ENCODE data around the gene TTC23. TPM values are rescaled to one million over a fixed set of nuclear protein-coding genes. Genes with fewer than 3 reads are reported as not detected.
"Not testable (repeated sequence)": the region's sequence is repeated elsewhere in the genome, so short reads cannot be mapped to it uniquely, and the experiment has no call there.

The TTC23 gene
- polyA plus RNA-seq, 4 donors: 27.4 to 32.6 (median 31.6) TPM

GRCh38 chr15:99209326-99209725 is 40.1 kb downstream of the TTC23 start:
- DNase-seq (ENCODE audit: low read depth in 4 of 4, low spot score in 3 of 4): no peak

- no peak for DNase-seq (ENCODE audit: low read depth in 4 of 4, low spot score in 3 of 4)
Observed at GRCh38 chr15:99207672-99208071, 41.7 kb downstream of the TTC23 start.

- DNase-seq (ENCODE audit: low read depth in 4 of 4, low spot score in 3 of 4): no peak
Observed at GRCh38 chr15:99202176-99202552, 47.2 kb downstream of the TTC23 start.

- no peak for DNase-seq (ENCODE audit: low read depth in 4 of 4, low spot score in 3 of 4)
Observed at GRCh38 chr15:99201408-99202175, 47.8 kb downstream of the TTC23 start.

GRCh38 chr15:99197856-99198255 is 51.5 kb downstream of the TTC23 start:
- no peak for DNase-seq (ENCODE audit: low read depth in 4 of 4, low spot score in 3 of 4)

GRCh38 chr15:99192181-99192580 is 57.2 kb downstream of the TTC23 start:
- not testable (repeated sequence) for DNase-seq (ENCODE audit: low read depth in 4 of 4, low spot score in 3 of 4)

- no peak for DNase-seq (ENCODE audit: low read depth in 4 of 4, low spot score in 3 of 4)
Observed at GRCh38 chr15:99187936-99188335, 61.4 kb downstream of the TTC23 start.

- no peak for DNase-seq (ENCODE audit: low read depth in 4 of 4, low spot score in 3 of 4)
Observed at GRCh38 chr15:99185414-99186130, 63.8 kb downstream of the TTC23 start.

GRCh38 chr15:99182791-99183190 is 66.6 kb downstream of the TTC23 start:
- no peak for DNase-seq (ENCODE audit: low read depth in 4 of 4, low spot score in 3 of 4)

GRCh38 chr15:99181545-99181971 is 67.8 kb downstream of the TTC23 start:
- DNase-seq (ENCODE audit: low read depth in 4 of 4, low spot score in 3 of 4): no peak

- DNase-seq (ENCODE audit: low read depth in 4 of 4, low spot score in 3 of 4): no peak
Observed at GRCh38 chr15:99180964-99181306, 68.4 kb downstream of the TTC23 start.

GRCh38 chr15:99180086-99180963 is 69.1 kb downstream of the TTC23 start:
- DNase-seq (ENCODE audit: low read depth in 4 of 4, low spot score in 3 of 4): no peak

- no peak for DNase-seq (ENCODE audit: low read depth in 4 of 4, low spot score in 3 of 4)
Observed at GRCh38 chr15:99177679-99178078, 71.7 kb downstream of the TTC23 start.

GRCh38 chr15:99176757-99177156 is 72.6 kb downstream of the TTC23 start:
- DNase-seq (ENCODE audit: low read depth in 4 of 4, low spot score in 3 of 4): no peak

GRCh38 chr15:99174567-99175395 is 74.6 kb downstream of the TTC23 start:
- no peak for DNase-seq (ENCODE audit: low read depth in 4 of 4, low spot score in 3 of 4)

GRCh38 chr15:99172989-99173388 is 76.4 kb downstream of the TTC23 start:
- no peak for DNase-seq (ENCODE audit: low read depth in 4 of 4, low spot score in 3 of 4)

- no peak for DNase-seq (ENCODE audit: low read depth in 4 of 4, low spot score in 3 of 4)
Observed at GRCh38 chr15:99172171-99172570, 77.2 kb downstream of the TTC23 start.

- DNase-seq (ENCODE audit: low read depth in 4 of 4, low spot score in 3 of 4): no peak
Observed at GRCh38 chr15:99170476-99171065, 78.8 kb downstream of the TTC23 start.

GRCh38 chr15:99169769-99170311 is 79.5 kb downstream of the TTC23 start:
- DNase-seq (ENCODE audit: low read depth in 4 of 4, low spot score in 3 of 4): no peak
